HG02571 (cell line): Measurements from ENCODE around the gene ITSN1.

Experiments
- ATAC-seq: cut with Tn5 transposase; IDR thresholded peaks from one replicate; pipeline ENCODE4 v1.9.1; 2021; ENCODE audit warnings: mild to moderate bottlenecking, moderate library complexity; ENCODE audit not compliant: unreplicated experiment

ITSN1 gene

GRCh38 chr21:33831962-33832659 lies 189.8 kb downstream of the ITSN1 start:
- no peak for ATAC-seq

- ATAC-seq = no peak
These were observed 192.7 kb downstream of the ITSN1 start for GRCh38 chr21:33834801-33835500.

- no peak for ATAC-seq
These were observed 193.6 kb downstream of the ITSN1 start for GRCh38 chr21:33835920-33836319.

- no peak for ATAC-seq
These were observed 194.1 kb downstream of the ITSN1 start for GRCh38 chr21:33836408-33836807.

GRCh38 chr21:33839167-33839716 lies 196.9 kb downstream of the ITSN1 start:
- no peak for ATAC-seq

- ATAC-seq = no peak
These were observed 197.5 kb downstream of the ITSN1 start for GRCh38 chr21:33839806-33840205.

- no peak for ATAC-seq
These were observed 198.5 kb downstream of the ITSN1 start for GRCh38 chr21:33840771-33841170.

- no peak for ATAC-seq
These were observed 199.3 kb downstream of the ITSN1 start for GRCh38 chr21:33841561-33841960.

- no peak for ATAC-seq
These were observed 200.9 kb downstream of the ITSN1 start for GRCh38 chr21:33843216-33843615.

GRCh38 chr21:33844104-33844889 lies 202.0 kb downstream of the ITSN1 start:
- no peak for ATAC-seq

GRCh38 chr21:33844890-33845205 lies 202.5 kb downstream of the ITSN1 start:
- ATAC-seq = no peak

GRCh38 chr21:33846141-33846540 lies 203.8 kb downstream of the ITSN1 start:
- no peak for ATAC-seq

GRCh38 chr21:33847588-33848248 lies 205.4 kb downstream of the ITSN1 start:
- no peak for ATAC-seq

- no peak for ATAC-seq
These were observed 206.1 kb downstream of the ITSN1 start for GRCh38 chr21:33848249-33848953.

GRCh38 chr21:33849834-33850233 lies 207.5 kb downstream of the ITSN1 start:
- ATAC-seq = no peak

- no peak for ATAC-seq
These were observed 208.1 kb downstream of the ITSN1 start for GRCh38 chr21:33850401-33850800.

- no peak for ATAC-seq
These were observed 208.7 kb downstream of the ITSN1 start for GRCh38 chr21:33850985-33851384.

GRCh38 chr21:33852485-33852884 lies 210.2 kb downstream of the ITSN1 start:
- no peak for ATAC-seq

- ATAC-seq = no peak
These were observed 212.3 kb downstream of the ITSN1 start for GRCh38 chr21:33854604-33855003.

- ATAC-seq = no peak
These were observed 212.9 kb downstream of the ITSN1 start for GRCh38 chr21:33855190-33855589.
